ENCODE data around the gene ADAMTS20.

DNA sequence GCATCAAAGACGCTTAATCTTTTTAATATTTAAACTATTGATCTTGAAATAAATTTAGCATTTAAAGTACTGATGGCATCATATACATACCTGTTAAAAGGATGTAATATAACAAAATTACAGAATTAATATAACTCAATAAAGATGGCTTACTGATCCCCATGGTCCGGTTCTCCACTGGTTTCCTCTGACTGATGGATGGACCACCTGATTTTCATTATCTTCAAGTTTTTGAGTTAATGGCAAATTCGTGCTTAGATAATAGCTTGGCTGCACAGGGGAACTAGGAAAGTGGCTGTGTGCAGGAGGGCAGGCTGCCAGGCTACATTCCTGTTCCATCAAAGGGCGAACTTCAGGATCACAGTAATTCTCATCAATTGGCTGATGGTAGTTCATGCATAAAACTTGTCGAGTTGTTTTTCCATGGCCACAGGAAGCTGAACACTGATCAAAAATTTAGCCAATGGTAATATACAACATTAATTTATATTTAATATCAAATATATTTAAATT lies 123.9 kb downstream of the ADAMTS20 start:
- TF ChIP-seq POLR2A (IDR thresholded peaks at IDR 0.05) (no peak), CTCF (IDR thresholded peaks at IDR 0.05) (no peak)
